HG02973 (cell line): ENCODE data around the gene OCSTAMP.

ENCODE experiments used
- ATAC-seq: cut with Tn5 transposase; IDR thresholded peaks from one replicate; pipeline ENCODE4 v1.9.1; 2021; ENCODE audit warnings: moderate library complexity; ENCODE audit not compliant: unreplicated experiment

The OCSTAMP gene

GRCh38 chr20:46550461-46550860 lies at the start of gene OCSTAMP:
Gene OCSTAMP, minus strand, starts transcription at chr20:46550654. Its CDS starts 94 bp downstream, at chr20:46550560.
- ATAC-seq = no peak

- ATAC-seq = no peak
These were observed 49.0 kb upstream of the OCSTAMP start for GRCh38 chr20:46599227-46599987.

- no peak for ATAC-seq
These were observed 45.5 kb upstream of the OCSTAMP start for GRCh38 chr20:46595933-46596332.

GRCh38 chr20:46594725-46595124 lies 44.3 kb upstream of the OCSTAMP start:
- no peak for ATAC-seq

GRCh38 chr20:46592580-46593362 lies 42.3 kb upstream of the OCSTAMP start:
- ATAC-seq = no peak

- ATAC-seq = no peak
These were observed 40.0 kb upstream of the OCSTAMP start for GRCh38 chr20:46590443-46590842.

GRCh38 chr20:46588532-46589511 lies 38.4 kb upstream of the OCSTAMP start:
- ATAC-seq = no peak

- no peak for ATAC-seq
These were observed 37.5 kb upstream of the OCSTAMP start for GRCh38 chr20:46587986-46588385.

GRCh38 chr20:46586724-46587123 lies 36.3 kb upstream of the OCSTAMP start:
- ATAC-seq = no peak

GRCh38 chr20:46584508-46584907 lies 34.1 kb upstream of the OCSTAMP start:
- no peak for ATAC-seq

GRCh38 chr20:46583411-46584214 lies 33.2 kb upstream of the OCSTAMP start:
- ATAC-seq = no peak

- ATAC-seq = no peak
These were observed 32.2 kb upstream of the OCSTAMP start for GRCh38 chr20:46582648-46583047.

- ATAC-seq = no peak
These were observed 30.9 kb upstream of the OCSTAMP start for GRCh38 chr20:46581391-46581790.

GRCh38 chr20:46580613-46581205 lies 30.3 kb upstream of the OCSTAMP start:
- ATAC-seq = no peak

- ATAC-seq = no peak
These were observed 28.3 kb upstream of the OCSTAMP start for GRCh38 chr20:46578745-46579144.

- ATAC-seq = no peak
These were observed 26.4 kb upstream of the OCSTAMP start for GRCh38 chr20:46576774-46577395.

- no peak for ATAC-seq
These were observed 25.5 kb upstream of the OCSTAMP start for GRCh38 chr20:46575937-46576461.

- ATAC-seq = no peak
These were observed 24.9 kb upstream of the OCSTAMP start for GRCh38 chr20:46575394-46575793.
